GM19035 (cell line): ENCODE measurements around the gene DSTN.

Experiments used
- ATAC-seq: cut with Tn5 transposase; IDR thresholded peaks from one replicate; pipeline ENCODE4 v1.9.1; 2021; ENCODE audit not compliant: unreplicated experiment

Gene DSTN

DNA sequence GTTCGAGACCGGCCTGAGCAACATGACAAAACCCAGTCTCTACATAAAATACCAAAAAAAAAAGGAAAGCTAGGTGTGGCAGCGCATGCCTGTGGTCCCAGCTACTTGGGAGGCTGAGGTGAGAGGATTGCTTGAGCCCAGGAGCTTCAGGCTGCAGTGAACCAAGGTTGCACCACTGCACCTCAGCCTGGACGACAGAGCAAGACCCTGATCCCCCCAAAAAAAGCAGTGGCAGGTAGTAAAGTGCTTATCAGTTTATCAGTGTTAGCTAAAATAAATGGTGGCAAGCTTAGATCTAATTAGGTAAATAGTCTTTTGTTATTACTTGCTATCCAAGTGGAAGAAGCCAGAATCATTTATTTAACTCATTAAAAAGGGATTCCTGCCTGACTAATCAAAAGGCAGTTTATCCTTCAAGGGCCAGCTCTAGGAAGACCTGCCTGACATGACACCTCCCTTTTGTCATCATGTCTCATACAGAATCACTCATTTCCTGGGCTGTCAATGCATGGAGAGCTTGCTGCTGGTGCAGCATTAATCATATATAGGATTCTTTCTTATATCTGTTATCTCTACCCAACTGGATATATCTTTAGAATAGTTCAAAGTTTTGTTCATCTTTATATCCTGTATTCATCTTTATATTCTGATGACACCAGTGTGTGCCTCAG is 9.6 kb downstream of the DSTN start:
- no peak for ATAC-seq

DNA sequence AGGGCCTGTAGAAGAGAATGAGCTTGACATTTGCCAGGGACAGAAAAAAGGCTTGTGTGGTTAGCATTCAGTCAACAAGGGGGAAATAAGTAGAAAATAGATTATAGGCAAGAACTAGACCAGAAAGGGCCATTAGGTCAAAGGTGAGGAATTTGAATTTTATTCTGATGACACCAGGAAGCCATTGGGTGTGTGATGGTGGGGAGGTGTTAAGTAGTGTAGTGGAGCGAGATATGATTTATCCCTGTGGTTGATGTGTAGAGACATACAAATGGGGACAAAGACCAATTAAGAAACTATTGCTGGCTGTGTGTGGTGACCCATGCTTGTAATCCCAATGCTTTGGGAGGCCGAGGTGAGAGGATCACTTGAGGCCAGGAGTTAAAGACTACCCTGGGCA is 11.0 kb downstream of the DSTN start:
- no peak for ATAC-seq

DNA sequence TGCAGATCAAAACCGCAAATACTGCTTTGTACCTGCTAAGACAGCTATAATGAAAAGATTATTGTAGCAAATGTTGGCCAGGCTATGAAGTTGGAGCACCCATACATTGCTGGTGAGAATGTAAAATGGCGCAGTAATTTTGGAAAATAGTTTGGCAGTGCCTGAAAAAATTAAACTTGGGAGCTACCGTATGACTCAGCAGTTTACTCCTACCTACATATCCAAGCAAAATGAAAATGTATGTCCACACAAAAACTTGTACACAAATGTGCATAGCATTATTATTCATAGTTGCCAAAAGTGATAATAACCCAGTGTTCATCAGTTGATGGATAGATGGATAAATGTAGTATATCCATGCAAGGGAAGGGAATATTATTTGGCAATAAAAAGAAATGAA is 13.3 kb downstream of the DSTN start:
- no peak for ATAC-seq

DNA sequence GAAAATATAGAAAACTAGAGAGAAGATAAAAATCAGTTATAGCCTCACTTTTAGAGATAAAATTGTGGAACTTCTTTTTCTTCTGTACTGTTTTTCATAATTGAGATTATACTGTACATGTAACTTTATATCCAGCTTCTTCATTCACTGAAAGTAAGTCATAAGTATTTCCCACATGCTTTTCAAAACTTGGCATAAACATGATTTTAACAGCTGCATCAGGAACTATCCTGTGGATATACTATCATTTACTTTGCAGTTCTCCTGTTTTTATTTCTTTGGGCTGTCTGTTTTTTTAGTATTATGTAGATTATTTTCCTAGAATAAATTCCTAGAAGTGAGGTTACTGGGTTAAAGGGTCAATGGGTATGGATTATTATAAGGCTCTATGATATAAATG is 14.8 kb downstream of the DSTN start:
- ATAC-seq: no peak

DNA sequence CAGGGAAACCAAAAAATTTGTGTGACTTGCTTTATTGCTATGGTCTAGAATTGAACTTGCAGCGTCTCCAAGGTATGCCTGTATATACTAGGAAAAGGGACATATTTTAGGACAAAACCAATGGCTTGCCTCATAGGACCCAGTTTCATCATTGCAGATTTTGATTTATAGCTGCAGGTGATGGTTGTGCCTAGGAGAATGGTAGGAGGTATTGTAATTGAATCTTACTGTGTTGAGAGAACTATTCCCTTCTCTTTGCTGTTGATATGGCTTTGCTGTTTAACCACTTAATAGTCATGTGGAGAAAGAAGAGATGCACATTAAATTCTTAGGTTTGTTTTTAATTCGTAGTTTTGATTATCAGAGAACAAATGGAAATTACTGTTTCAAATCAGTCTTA is 16.4 kb downstream of the DSTN start:
- no peak for ATAC-seq

DNA sequence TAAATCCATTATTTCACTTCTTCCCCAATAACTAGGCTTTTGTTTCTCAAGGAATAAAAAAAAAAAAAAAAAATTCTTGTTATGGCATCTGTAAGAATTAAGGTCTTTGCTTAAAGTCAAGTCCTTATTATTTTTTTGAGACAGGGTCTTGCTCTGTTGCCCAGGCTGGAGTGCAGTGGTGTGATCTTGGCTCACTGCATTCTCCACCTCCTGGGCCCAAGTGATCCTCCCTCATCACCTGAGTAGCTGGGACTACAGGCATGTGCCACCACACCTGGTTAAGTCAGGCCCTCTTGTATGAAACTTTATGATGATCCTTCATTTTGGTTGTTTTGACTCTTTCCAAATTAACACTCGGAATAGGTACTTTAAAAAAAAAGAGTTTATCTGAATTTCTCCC is 17.3 kb downstream of the DSTN start:
- ATAC-seq: no peak

DNA sequence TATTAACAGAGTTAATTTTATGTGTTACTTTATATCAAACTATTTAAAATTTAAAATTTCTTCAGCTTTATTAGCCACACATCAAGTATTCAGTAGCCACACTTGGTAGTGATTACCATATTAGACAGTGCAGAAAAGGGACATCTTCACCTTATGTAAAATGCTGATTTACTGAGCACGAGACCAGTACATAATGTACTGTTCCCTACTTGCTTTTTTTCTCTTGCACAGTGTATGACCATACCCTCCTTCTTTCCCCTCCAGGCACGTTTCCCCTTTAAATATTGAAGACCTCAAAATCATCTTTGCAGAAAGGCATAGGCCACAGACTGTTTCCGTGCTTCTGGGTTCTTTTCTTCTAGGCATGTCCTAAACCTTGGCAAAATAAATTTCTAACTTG is 17.9 kb downstream of the DSTN start:
- no peak for ATAC-seq

DNA sequence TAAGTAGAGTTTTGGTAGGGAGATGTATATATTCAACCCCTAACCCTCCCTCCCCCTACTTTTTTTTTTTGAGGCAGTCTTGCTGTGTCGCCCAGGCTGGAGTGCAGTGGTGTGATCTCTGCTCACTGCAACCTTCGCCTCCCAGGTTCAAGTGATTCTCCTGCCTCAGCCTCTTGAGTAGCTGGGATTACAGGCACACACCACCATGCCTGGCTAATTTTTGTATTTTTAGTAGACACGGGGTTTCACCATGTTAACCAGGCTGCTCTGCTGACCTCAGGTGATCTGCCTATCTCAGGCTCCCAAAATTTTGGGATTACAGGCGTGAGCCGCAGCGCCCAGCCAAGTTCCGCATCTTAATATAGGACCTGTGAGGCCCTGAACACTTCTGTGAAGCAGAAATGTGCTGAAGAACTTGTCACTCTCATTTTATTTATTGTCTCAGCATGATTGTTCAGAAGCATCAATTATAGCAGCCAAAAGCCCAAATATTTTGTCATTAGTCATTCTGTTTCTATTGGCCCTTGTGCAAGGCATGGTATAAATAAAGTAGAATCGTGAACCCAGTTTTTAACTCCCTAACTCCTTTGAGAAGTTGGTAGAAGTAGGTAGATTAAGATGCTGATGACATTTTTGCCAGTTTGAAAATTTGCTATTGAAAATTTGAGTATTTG is 19.4 kb downstream of the DSTN start:
- no peak for ATAC-seq

DNA sequence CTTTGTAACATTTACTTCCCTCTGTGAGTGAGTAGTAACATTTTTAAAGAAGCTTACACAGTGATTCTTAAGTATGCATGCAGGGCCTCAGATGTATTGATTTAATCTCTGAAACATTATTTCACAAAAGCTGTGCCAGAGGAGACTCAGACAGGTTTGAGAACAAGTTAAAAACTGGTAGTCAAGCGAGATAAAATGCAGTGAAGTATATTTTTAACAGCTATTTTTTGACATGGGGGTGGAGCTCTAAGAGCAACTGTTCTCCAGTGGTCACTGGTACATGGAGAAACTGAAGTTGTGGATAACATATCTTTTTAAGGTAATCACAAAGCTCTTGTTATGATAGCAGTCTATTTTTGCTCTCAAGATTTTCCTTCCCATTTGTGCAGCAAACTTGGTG is 20.4 kb downstream of the DSTN start:
- no peak for ATAC-seq

DNA sequence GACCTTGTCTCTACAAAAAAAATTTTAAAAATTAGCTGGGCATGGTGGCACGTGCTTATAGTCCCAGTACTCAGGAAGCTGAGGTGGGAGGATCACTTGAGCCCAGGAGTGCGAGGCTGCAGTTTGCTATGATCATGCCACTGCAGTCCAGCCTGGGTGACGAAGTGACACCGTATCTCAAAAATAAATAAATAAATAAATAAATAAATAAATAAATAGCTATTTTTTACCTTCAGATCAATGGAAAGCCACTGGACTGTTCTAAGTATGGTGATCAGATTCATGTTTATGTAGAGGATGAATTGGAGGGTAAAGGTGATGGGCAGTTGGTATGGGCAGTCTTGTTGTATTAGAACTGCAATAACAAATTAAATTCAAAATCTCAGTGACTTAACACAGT is 24.0 kb downstream of the DSTN start:
- no peak for ATAC-seq

DNA sequence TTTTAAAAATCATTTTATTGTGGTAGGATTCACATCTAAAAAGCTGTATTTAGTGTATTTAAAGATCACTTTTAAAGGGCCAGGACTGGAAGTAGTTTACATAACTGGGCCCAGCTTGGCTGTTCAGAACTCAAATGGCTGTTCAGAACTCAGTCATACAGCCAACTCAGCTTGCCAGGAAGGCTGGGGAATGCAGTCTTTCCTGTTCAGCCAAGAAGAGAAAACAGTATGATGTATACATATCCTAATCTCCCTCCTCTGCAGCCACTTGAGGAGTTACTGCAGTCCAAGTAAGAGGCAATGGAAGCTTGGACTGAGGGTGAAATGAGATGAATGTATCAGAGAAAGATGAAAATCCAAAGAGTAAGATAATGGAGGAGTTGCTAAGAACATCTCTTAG is 24.6 kb downstream of the DSTN start:
- ATAC-seq: no peak

DNA sequence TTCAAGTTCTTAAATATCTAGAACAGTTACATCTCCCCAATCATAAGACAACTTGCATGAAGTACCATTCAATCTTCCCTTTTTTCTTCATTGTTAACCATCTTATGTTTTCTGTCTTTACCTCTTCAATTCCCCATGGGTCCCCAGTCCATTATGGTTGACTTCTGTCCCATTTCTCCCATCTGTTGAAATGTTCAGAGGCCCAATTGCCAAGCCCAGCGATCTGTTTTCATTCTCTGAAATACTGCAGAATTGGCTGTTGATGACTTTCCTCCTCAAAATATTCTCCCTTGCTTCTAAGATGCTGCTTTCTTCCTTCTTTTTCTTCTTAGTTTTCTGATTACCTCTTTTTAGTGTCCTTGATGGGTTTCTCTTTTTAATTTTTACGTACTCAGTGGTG is 26.0 kb downstream of the DSTN start:
- ATAC-seq: no peak

DNA sequence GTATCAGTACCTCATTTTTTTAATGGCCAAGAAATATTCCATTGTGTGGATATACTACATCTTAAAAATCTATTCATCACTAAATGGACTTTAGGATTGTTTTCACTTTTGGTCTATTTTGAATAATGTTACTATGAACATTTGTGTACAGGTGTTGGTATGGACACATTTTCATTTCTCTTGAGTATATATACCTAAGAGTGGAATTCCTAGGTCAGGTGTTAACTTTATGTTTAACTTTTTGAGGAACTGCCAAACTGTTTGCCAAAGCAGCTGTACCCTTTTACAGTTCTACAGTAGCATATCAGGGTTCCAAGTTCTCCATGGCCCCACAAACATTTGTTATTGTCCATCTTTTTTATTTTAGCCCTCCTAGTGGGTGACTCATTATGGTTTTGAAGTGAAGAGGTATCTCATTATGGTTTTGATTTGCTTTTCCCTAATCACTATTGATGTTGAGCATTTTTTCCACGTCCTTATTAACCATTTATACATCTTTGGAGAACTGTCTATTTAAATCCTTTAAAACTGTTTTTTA is 28.2 kb downstream of the DSTN start:
- no peak for ATAC-seq

DNA sequence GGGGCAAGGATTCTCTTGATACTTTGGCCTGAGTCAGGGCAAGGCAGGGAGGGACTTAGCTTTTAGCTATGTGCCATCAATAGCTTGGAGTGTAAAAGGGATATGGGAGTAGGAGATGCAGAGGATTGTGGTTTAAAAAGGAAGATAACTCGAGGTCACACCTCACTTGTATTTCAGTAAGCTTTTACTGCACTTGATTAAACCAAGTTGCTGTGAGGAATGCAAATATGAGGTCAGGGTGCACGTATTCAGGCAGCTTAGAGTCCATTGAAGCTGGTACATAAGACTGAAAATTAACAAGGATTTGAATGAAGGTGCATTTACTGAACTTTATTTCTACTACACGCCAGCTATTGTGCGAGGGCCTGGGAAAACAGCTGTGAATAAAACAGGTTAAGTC is 32.1 kb downstream of the DSTN start:
- ATAC-seq: no peak

DNA sequence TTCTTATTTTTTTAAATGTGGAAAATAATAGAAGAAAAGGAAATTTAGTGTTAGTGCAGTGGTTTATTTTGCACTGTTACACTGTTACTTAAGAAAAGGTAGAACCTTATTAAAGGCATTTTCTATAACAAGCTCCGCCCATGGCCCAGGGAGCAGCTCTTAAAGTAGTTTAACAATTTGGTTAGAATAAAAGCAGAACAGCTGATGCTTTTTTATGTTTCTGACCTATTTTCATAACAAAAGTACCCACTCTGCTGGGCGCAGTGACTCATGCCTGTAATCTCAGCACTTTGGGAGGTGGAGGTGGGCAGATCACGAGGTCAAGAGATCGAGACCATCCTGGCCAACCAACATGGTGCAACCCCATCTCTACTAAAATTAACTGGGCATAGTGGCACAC is 32.6 kb downstream of the DSTN start:
- no peak for ATAC-seq

DNA sequence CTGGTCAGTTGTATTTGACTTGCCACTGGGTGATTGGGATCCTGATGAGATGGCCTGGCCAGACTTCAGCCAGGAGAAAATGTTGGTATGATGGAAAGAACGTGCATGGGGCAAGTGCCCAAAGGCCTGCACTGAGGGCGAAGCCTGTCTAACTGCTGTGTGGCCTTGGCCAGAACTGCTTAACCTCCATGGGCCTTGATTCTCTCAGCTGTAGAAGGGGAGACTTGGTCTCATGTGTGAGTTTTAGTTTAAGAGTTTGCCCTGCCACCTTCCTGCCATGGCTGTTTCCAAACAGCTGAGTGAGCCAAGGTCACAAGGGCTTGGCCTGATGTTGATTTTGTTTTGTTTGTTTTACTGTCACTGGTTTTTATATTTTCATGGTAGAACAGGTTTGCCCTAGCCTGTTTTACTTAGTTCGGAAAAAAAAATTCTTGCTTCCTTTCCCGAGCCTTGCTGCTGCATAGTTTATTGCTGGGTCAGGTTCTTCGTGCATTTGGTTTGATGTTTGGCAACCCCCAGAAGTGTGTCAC is 35.3 kb downstream of the DSTN start:
- ATAC-seq: no peak

DNA sequence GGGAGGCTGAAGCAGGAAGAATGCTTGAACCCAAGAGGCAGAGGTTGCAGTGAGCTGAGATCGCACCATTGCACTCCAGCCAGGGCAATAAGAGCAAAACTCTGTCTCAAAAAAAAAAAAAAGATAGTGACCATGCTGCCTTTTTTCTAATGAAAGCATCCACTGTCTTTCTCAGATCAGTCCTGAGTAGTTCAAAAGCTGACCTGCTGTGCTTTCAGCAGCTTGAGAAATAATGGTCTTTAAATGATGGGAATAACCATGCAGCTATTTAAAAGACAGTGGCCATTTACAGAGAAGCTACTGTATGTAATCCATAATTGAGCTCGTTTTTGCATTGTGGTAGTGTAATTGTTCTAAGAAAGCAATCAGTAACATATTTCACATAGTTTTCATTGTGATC is 36.1 kb downstream of the DSTN start:
- no peak for ATAC-seq

DNA sequence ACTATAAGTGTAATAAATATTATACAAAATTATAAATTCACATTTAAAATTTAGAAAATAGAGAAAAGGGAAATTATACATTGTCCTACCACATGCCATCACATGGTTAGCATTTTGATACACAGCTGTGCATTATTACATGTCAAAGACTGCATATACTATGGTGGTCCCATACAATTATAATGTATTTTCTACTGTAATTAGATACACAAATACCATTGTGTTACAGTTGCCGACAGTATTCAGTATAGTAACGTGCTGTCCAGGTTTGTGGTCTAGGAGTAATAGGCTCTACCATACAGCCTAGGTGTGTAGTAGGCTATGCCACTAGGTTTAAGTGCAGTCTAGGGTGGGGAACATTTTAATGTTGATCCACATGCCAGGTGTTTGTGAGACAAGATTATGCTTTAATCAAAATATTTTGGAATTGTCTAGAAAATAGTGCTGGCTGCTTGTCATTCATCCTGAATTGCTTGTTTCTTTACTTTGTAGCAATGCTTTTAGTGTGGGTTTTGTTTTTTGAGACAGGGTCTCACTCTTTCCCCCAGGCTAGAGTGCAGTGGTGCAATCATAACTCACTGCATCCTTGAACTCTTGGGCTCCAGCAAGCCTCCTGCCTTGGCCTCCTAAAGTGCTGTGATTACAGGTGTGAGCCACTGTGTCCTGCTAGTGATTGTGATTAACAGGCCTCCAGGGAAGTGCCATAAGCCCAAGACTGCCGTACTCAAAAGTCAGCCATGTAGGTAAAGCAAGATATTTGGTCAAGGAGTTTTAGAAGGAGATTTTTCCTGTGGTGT is 39.0 kb downstream of the DSTN start:
- ATAC-seq: no peak

DNA sequence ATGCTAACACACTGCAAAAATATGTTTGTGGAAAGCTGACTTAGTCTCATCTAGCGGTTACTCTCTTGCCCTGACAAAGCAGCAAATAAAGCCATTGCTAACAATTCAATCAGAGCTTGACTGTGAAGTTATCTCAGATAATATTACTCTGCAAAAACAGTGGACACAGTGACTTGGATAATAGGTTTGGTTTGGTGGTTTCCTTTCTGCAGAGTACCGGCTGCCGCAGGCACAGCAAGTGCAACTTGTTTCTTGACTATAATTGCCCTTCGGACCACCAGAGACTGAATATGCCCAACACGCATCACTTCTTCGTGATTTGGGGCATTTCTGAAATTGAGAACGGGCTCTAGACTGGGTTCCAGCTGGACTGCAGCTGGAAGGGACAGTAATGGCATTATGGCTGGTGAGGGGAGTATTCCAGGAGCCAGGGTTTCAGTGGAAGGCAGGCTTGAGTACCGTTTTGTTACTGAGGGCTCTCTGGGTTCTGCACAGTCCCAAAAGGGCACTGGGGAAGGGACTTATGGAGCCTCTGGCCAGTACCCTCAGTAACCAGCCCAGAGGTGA is 40.0 kb downstream of the DSTN start:
- ATAC-seq: no peak

DNA sequence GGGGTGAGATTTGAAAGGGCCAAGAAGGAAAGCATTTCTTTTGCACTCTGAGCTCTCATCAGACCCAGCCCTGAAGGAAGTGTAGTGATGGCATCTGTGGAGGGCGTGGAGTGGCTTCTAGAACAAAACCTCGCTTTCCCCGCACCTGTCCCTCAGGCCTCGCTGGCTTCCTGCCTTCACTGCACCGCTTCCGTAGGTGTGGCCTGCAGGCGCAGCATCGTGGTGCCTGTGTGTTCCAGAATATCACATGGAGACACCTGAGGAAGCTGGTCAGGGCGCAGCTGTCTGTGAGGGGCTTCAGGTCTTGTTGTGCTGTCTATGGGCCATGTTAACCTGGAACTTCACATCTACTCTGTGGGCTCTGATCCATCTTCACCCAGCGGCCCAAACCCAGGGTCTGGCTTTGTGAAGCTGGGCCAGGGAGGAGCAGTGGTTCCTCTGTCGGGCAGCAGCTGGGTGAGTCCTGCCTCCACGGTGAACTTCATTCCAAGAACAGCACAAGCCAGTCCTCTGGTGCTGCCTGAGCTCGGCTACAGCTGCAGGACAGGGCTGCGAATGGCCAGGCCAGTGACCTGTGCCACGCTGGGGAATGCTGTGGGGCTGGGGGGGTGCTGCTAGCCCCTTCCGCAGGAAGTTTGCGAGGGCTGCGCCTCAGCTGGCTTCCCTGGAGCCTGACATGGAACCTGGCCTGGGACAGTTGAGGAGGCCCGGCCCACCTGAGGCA is 40.9 kb downstream of the DSTN start:
- ATAC-seq: no peak

DNA sequence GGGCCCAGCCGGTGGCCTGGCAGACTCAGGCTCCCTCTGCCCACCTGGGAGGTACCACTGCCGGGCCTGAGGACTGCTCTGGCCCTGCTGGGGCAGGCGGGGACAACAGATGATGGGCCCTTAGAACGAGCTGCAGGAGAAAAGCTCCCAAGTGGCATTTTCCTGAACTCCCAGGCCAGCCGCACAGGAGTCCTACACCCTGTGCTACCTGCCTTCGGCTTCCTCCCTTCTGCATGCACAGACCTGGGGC is 41.3 kb downstream of the DSTN start:
- ATAC-seq: no peak
